ENCODE data around the gene EPAS1. TPM values are rescaled to one million over a fixed set of nuclear protein-coding genes. Genes with fewer than 3 reads are reported as not detected.

Gene EPAS1
- total RNA-seq, 1 donor from 2014 or later: 280 TPM

DNA sequence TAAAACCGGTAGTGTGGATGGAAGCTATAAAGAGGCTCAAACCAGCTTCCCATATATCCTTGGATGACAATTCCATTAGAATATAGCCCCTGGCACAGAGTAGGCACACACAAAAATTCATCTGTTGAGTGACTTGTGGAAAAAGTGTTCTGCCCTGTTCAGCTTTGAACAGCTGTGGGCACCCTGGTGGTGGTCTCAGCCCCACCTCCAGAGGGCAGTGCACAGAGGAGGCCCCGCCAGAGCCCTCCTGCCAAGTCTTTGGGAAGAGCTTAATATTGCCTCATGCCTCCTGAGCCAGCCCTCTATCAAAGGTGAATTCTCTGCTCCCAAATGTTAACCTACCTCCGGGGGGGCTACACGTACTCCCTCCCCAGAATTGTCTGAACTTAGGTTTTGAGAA, 30.4 kb downstream of the EPAS1 start:
- no peak for DNase-seq (ENCODE audit: low spot score)
- TF ChIP-seq CTCF (IDR thresholded peaks at IDR 0.05; ENCODE audit: unreplicated experiment): no peak
- peaks cover 2% of the 10 kb centered on the region for H3K36me3 Mint-ChIP-seq (ENCODE audit: low read depth, unreplicated experiment)
- H3K27ac Mint-ChIP-seq (ENCODE audit: unreplicated experiment): no peak overlapping the region
- H3K9me3 Mint-ChIP-seq (ENCODE audit: unreplicated experiment): no peaks in the 10 kb centered on the region
- no peak overlapping the region for H3K4me3 Mint-ChIP-seq (ENCODE audit: unreplicated experiment)
- peaks cover 1% of the 10 kb centered on the region for H3K27me3 Mint-ChIP-seq (ENCODE audit: unreplicated experiment)
- peaks cover 44% of the 10 kb centered on the region for H3K4me1 Mint-ChIP-seq (ENCODE audit: unreplicated experiment)

DNA sequence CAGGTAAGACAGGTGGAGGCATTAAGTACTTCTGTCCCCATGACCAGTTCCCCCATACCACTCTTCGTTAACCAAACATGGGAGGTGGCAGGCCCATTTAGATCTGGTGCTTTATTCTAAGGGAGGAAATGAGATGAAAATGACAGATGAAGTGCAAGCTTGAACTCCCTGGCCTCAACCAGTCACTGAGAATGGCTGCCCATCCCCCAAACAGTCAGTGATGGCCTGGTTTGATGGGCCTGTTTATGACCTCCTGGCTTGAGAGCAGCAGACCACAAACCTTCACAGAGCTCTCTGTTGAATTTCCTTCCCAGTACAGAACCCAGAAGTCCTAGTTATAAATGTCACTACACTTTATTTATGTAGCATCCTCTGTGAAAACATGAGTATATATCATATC, 31.1 kb downstream of the EPAS1 start:
- no peaks in the 10 kb centered on the region for H3K9me3 Mint-ChIP-seq (ENCODE audit: unreplicated experiment)
- TF ChIP-seq CTCF (IDR thresholded peaks at IDR 0.05; ENCODE audit: unreplicated experiment): no peak
- no peak overlapping the region for H3K4me3 Mint-ChIP-seq (ENCODE audit: unreplicated experiment)
- peaks cover 1% of the 10 kb centered on the region for H3K27me3 Mint-ChIP-seq (ENCODE audit: unreplicated experiment)
- no peak for DNase-seq (ENCODE audit: low spot score)
- no peak overlapping the region for H3K27ac Mint-ChIP-seq (ENCODE audit: unreplicated experiment)
- peaks cover 48% of the 10 kb centered on the region for H3K4me1 Mint-ChIP-seq (ENCODE audit: unreplicated experiment)
- peaks cover 2% of the 10 kb centered on the region for H3K36me3 Mint-ChIP-seq (ENCODE audit: low read depth, unreplicated experiment)

GRCh38 chr2:46328829-46329228, 31.6 kb downstream of the EPAS1 start:
- peaks cover 51% of the 10 kb centered on the region for H3K4me1 Mint-ChIP-seq (ENCODE audit: unreplicated experiment)
- H3K27ac Mint-ChIP-seq (ENCODE audit: unreplicated experiment): no peak overlapping the region
- no peak for DNase-seq (ENCODE audit: low spot score)
- H3K36me3 Mint-ChIP-seq (ENCODE audit: low read depth, unreplicated experiment): peaks cover 2% of the 10 kb centered on the region
- no peaks in the 10 kb centered on the region for H3K9me3 Mint-ChIP-seq (ENCODE audit: unreplicated experiment)
- H3K27me3 Mint-ChIP-seq (ENCODE audit: unreplicated experiment): peaks cover 1% of the 10 kb centered on the region
- no peak overlapping the region for H3K4me3 Mint-ChIP-seq (ENCODE audit: unreplicated experiment)
- no peak for TF ChIP-seq CTCF (IDR thresholded peaks at IDR 0.05; ENCODE audit: unreplicated experiment)

- H3K36me3 Mint-ChIP-seq (ENCODE audit: low read depth, unreplicated experiment): peaks cover 2% of the 10 kb centered on the region
- no peak overlapping the region for H3K27ac Mint-ChIP-seq (ENCODE audit: unreplicated experiment)
- no peak for DNase-seq (ENCODE audit: low spot score)
- no peaks in the 10 kb centered on the region for H3K9me3 Mint-ChIP-seq (ENCODE audit: unreplicated experiment)
- TF ChIP-seq CTCF (IDR thresholded peaks at IDR 0.05; ENCODE audit: unreplicated experiment): no peak
- H3K27me3 Mint-ChIP-seq (ENCODE audit: unreplicated experiment): peaks cover 1% of the 10 kb centered on the region
- no peak overlapping the region for H3K4me3 Mint-ChIP-seq (ENCODE audit: unreplicated experiment)
- H3K4me1 Mint-ChIP-seq (ENCODE audit: unreplicated experiment): peaks cover 54% of the 10 kb centered on the region
These were observed 32.1 kb downstream of the EPAS1 start for GRCh38 chr2:46329340-46329739.

DNA sequence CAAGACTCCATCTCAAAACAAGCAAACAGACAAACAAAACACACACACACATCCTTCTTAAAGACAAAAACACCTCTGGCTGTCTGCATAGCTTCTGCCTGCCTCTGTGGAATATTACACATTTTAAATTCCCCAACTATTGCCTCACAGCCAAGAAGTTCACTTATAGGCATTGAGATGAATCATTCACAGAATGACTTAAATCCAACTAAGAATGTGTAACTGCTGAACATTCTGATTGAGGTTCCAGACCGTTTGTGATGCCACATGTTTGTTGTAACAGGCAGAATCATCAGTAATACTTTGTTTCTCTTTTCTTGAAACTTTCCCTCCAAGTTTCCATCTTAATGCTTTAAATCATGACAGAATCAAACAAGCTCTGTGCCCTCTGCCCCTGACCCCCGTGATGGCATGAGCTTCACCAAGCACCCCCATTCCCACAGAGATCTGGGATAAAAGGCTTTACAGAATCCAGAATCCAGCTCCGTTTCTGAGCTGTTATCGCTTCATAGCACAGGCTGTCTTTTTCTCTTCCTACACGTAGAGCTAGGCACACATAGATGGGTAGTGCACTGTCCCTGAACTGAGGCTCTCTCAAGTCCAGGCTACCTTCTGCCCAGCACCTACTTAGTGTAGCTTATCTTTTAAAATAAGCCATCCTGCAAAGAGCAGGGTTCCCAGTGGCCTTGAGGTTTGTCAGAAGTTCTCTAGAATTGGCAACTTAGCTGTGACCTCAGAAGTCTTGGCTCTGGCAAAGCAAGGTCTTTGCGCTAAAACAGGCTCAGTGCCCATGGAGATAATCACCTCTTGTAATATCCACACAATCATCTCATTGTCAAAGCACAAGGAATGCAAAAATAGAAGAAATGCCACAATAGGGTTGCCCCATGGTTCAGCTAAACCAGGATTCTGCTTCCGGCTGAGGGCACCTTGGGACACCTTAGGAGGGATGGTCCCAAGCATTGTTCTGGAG, 32.9 kb downstream of the EPAS1 start:
- Mint-ChIP-seq H3K4me1 (ENCODE audit: unreplicated experiment) (peaks cover 61% of the 10 kb centered on the region), H3K27me3 (ENCODE audit: unreplicated experiment) (peaks cover 1% of the 10 kb centered on the region), H3K36me3 (ENCODE audit: low read depth, unreplicated experiment) (peaks cover 2% of the 10 kb centered on the region), H3K4me3 (ENCODE audit: unreplicated experiment) (no peak overlapping the region), H3K27ac (ENCODE audit: unreplicated experiment) (no peak overlapping the region), H3K9me3 (ENCODE audit: unreplicated experiment) (no peaks in the 10 kb centered on the region)
- no peak for DNase-seq (ENCODE audit: low spot score)
- TF ChIP-seq CTCF (IDR thresholded peaks at IDR 0.05; ENCODE audit: unreplicated experiment): no peak

All from endothelial cell (in vitro differentiated cells).